NCI-H1436 treated with DMSO at 0.1 percent for 48 hours (cell line): Measurements from ENCODE around the gene LYZ.

ENCODE experiments used
- DNase-seq: peaks from one replicate; lab custom pipeline; 2025; lab: John Stamatoyannopoulos, UW

LYZ gene

DNA sequence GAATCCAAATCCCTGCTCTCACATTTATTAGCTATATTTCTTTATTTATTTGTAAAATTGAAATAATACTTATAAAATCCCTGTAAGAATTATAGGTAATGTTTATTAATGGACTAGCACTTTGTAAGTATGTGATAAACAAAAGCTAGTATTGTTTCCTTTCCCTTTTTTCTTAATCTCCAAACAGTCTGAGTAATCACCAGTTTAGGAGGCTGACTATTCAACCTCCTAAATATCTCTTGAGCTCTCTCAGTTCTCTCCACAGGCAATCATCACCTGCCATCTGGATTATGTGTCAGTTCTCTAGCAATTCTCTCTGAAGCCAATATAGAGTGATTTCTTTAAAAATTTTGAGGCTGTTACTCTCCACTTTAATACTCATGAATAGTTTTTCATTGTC lies 9.2 kb upstream of the LYZ start:
- no peak for DNase-seq

DNA sequence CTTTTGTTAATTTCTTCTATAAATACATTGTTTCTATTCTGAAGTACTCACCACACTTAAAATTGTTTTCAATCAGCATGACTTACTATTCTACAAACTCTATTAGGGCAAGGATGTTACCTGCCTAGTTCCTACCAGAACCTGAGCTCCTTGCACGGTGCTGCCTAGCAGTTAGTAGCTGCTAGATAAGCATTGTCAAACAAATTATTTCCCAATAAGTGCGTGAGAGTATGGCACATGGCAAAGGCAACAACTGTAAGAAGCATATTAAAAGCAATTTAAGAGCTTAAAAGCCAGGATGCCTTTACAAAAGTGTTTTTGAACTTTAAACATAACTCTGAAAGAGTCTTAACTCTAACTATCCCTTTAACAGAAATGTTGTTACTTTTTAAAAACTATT lies 8.2 kb upstream of the LYZ start:
- DNase-seq = no peak

- no peak for DNase-seq
These were observed 6.9 kb upstream of the LYZ start for GRCh38 chr12:69341328-69341727.

GRCh38 chr12:69342421-69342820 lies 5.8 kb upstream of the LYZ start:
- no peak for DNase-seq

DNA sequence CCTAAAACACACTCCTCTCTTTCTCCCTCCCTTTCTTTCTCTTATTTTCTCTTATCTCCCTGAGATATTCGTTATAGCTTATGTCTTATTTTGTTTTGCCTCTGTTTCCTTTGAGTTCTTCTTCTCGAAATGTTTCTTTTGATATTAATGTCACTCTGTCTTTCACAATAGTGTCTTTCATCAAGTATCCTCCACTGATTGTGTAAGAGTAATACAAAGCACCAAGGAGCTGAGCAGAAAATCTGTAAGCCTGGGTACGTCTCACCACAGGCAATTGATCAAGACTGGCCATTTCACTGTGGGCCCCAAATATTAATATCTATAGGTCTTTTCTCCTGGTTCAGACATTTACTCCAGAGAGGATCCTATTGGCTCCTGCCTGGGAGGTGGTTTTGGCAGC lies 4.8 kb upstream of the LYZ start:
- no peak for DNase-seq

- no peak for DNase-seq
These were observed 4.1 kb upstream of the LYZ start for GRCh38 chr12:69343885-69344612.

DNA sequence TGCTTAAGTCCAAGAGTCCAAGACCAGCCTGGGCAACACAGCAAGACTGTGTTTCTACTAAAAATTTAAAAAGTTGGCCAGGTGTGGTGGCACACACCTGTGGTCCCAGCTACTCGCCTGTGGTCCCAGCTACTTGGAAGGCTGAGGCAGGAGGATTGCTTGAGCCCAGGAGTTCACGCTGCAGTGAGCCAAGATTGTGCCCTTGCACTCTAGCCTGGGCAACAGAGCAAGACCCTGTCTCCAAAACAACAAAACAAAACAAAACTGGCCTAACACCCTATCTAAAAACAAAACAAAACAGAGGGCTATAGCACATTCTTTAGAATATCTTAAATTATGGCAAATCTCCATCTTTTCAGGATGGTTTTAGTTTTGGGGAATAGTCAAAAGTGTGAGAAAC lies 3.1 kb upstream of the LYZ start:
- no peak for DNase-seq

DNA sequence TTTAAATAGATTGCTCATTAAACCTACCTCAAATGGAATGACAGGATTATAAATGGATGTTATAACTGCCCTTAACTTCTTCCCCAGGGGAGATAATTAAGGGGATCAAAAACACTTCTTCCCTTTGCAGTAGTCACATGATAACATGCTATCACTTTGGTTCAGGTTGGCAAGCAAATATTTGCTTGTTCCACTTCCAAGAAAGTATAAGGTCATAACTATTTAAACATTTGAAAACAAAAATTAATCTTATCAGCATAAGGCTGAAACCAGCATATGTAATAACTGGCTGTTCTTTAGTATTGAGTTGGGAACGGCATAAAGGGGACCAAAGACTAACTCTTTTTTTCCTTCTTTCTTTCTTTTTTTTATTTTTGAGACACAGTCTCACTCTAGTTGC lies 2.4 kb upstream of the LYZ start:
- DNase-seq = no peak

- DNase-seq = no peak
These were observed 1.9 kb downstream of the LYZ start for GRCh38 chr12:69350002-69350626.

DNA sequence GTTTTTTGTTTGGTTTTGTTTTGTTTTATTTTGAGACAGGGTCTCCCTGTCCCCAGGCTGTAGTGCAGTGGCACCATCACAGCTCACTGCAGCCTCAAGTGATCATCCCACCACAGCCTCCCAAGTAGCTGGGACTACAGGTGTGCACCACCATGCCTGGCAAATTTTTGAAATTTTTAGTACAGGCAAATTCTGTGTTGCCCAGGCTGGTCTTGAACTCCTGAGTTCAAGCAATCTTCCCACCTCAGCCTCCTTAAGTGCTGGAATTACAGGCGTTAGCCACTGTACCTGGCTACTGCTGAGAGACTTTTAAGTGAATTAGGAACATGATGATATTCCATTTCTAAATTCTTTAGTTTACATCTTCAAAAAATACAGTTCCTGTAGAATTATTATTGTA lies 2.6 kb downstream of the LYZ start:
- DNase-seq = no peak

DNA sequence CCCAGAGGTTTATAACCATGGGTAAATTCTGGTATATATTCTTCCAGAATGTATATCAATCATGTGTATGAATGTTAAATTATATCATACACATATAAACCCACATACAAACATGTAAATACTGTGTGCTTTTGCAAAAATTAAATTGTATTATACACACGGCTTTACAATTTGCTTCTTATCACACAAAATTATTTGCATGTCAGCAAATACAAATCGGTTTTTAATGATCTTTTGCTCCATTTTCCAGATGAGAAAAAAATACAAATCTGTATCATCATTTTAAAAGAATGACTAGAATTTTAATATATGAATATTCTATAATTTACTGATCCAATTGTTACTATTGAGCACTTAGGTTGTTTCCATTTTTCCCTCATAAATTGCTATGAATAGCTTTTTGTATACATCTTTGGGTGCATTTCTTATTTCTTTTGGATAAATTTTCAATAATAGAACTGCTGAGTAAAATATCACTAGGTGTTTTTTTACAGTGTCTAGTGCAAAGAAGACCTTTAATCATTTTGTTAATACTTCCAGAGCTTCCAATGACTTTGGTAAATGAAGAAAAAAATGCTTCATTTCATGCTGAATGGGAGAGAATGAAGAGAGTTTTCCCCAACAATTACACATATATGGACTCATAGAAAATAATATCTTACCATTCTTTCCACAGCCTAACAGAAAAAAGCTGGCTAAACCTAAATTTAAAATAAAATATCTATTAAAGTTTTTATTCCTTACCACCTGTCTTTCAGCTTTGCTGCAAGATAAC lies 3.5 kb downstream of the LYZ start:
- no peak for DNase-seq

DNA sequence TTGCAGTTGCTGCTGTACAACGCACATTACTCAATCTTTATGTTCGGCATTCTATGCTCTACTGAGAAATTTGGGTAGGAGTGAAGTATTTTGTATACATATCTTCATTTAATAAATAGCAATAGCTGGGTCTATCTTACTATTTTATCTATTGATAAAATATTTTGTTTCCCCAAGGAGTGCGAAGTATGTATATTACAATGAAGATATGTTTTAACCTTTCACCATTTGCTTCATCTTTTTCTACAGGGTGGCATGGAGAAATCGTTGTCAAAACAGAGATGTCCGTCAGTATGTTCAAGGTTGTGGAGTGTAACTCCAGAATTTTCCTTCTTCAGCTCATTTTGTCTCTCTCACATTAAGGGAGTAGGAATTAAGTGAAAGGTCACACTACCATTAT lies 4.7 kb downstream of the LYZ start:
- DNase-seq = no peak

- DNase-seq = no peak
These were observed 6.0 kb downstream of the LYZ start for GRCh38 chr12:69354172-69354555.

GRCh38 chr12:69354556-69355187 lies 6.5 kb downstream of the LYZ start:
- no peak for DNase-seq

DNA sequence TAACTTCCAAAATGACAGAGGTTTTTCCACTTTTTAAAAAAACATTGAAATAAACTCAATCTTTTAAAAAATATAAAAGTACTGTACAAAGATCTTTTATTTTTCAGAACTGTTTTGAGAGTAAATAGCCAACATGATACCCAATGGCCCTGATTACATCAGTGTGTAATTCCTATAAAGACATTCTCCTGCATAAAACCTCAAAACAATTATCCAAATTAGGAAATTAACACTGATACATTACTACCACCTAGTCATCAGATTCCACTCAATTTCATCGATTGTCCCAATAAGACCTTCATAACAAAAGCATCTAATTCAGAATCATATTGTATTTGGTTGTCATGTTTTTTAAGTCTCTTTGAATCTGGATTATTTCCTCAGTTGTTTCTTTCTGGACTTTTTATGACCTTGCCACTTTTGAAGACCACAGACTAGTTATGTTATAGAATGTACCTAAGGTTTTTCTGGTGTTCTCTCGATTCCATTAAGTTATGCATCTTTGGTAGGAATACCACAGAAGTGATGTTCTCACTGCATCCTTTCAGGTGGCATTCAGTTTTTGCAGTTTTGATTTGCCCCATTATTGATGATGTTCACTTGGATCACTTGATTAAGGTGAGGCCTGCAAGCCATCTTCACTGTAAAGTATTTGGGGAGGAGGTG lies 7.3 kb downstream of the LYZ start:
- DNase-seq = no peak

- DNase-seq = peak; percentile 81
These were observed 11.6 kb downstream of the LYZ start, which contains the start of gene YEATS4 for GRCh38 chr12:69359531-69360347. TSS of gene YEATS4 (plus strand) at chr12:69359743. CDS start at chr12:69359973, 230 bp downstream.

DNA sequence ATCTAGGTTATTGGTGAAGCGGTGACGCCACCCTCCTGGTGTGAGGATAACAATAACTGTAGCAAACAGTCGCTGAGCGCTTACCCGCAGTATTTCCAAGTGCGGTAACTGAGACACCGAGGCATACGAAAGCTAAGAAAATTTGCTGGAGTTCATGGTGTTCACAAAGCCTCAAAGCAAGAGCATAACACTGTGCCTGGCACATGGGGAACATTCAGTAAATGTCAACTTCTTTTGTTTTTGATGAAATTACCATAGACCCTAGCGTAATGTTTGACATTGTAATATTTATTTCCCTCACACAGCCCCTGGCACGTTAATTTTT lies 12.1 kb downstream of the LYZ start:
- no peak for DNase-seq

GRCh38 chr12:69366796-69367195 lies 18.6 kb downstream of the LYZ start:
- DNase-seq = no peak

DNA sequence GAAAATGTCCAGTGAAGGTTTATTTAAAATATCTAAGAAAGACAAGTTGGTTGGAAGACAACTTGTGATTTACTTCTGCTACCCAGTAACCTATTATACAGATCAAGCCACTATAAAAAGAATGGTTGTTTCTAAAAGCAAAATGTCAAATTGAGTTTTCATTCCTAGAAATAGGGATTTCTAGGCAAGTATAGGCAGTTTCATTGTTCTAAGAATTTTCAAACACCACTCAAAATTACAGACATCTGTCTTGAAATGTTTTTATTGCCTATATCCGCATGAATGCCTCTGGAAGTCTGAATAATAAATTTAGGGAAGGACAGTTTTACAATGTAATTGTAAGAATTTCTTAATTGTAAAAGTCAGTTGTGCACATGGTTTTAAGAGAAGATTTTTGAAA lies 20.0 kb downstream of the LYZ start:
- DNase-seq = no peak

DNA sequence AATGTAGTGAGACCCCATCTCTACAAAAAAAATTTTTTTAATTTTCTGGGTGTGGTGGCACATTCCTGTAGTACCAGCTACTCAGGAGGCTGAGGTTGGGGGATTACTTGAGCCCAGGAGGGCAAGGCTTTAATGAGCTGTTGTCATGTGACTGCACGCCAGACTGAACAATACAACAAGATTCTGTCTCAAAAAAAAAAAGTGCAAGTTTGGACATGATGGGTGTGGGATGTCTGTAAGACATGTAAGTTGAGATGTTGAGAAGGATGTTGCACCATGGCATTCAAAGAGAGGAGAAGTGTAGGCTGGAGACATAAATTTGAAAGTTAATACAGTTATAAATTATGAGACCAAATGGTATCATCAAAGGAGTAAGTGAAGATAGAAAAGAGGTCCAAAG lies 34.9 kb downstream of the LYZ start:
- DNase-seq = no peak

DNA sequence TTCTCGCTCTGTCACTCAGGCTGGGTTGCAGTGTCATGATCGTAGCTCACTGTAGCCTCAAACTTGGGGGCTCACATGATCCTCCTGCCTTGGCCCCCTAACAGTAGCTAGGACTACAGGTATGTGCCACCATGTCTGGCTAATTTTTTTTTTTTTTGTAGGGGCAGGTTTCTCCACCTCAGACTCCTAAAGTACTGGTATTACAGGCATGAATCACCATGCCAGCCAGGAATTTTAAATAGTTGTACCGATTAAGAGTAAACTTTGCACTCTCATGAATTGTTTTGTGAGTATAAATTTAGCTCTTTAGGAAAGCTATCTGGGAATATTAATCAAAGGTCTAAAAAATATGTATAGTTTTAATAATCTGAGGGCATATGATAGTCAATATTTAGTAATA lies 36.9 kb downstream of the LYZ start:
- no peak for DNase-seq
